ENCODE measurements around the gene CDC42EP4. TPM values are rescaled to one million over a fixed set of nuclear protein-coding genes. Genes with fewer than 3 reads are reported as not detected.

The CDC42EP4 gene
- total and polyA plus RNA-seq, 9 of the 15 experiments (the other 6 are each of a cell fraction or from before 2014, with no cell fraction given) = 0.65 to 20.8 (median 12.3) TPM

DNA sequence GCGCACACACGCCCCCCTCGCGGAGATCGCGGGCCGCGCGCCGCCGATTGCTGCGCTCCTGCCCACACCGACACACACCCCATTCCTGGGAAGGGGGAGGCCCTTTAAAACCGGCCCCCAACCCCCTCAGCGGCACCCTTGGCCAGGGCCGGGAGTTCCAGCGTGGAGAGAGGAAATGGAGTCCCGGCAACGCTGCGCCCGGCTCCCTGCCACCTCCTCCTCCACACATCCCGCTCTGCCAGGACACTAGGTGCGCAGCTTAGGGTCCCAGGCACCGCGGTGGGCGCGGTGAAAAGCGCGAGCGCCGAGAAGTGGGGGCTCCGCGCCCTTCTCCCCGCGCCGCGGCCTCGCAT is 397 bp downstream of the CDC42EP4 start (continued):
- TF ChIP-seq, protein P1, sequence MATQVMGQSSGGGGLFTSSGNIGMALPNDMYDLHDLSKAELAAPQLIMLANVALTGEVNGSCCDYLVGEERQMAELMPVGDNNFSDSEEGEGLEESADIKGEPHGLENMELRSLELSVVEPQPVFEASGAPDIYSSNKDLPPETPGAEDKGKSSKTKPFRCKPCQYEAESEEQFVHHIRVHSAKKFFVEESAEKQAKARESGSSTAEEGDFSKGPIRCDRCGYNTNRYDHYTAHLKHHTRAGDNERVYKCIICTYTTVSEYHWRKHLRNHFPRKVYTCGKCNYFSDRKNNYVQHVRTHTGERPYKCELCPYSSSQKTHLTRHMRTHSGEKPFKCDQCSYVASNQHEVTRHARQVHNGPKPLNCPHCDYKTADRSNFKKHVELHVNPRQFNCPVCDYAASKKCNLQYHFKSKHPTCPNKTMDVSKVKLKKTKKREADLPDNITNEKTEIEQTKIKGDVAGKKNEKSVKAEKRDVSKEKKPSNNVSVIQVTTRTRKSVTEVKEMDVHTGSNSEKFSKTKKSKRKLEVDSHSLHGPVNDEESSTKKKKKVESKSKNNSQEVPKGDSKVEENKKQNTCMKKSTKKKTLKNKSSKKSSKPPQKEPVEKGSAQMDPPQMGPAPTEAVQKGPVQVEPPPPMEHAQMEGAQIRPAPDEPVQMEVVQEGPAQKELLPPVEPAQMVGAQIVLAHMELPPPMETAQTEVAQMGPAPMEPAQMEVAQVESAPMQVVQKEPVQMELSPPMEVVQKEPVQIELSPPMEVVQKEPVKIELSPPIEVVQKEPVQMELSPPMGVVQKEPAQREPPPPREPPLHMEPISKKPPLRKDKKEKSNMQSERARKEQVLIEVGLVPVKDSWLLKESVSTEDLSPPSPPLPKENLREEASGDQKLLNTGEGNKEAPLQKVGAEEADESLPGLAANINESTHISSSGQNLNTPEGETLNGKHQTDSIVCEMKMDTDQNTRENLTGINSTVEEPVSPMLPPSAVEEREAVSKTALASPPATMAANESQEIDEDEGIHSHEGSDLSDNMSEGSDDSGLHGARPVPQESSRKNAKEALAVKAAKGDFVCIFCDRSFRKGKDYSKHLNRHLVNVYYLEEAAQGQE (IDR thresholded peaks at IDR 0.05; ENCODE audit: borderline replicate concordance) = no peak
- TF ChIP-seq, protein P1 (CRISPR knock-in tag; IDR thresholded peaks at IDR 0.05; ENCODE audit: low read depth) = 0 out of 2 replicates have a peak, but pooled peaks have one; percentile 46
- TF ChIP-seq SRF (CRISPR knock-in tag; IDR thresholded peaks at IDR 0.05) (no peak), ZNF311 (CRISPR knock-in tag; IDR thresholded peaks at IDR 0.05) (no peak), HDAC6 (IDR thresholded peaks at IDR 0.05; ENCODE audit: low read depth, low read length) (no peak), BRF1 (IDR thresholded peaks at IDR 0.05; ENCODE audit: borderline replicate concordance, extremely low read depth, insufficient read length) (no peak), BDP1 (IDR thresholded peaks at IDR 0.05; ENCODE audit: insufficient read depth, insufficient read length) (no peak), ESRRA (IDR thresholded peaks at IDR 0.05; ENCODE audit: borderline replicate concordance, low read depth) (no peak), PCBP1 (IDR thresholded peaks at IDR 0.05; ENCODE audit: low read depth, low read length, poor library complexity, severe bottlenecking) (no peak), HDAC3 (IDR thresholded peaks at IDR 0.05; ENCODE audit: borderline replicate concordance, partially characterized antibody) (no peak), EWSR1 (IDR thresholded peaks at IDR 0.05; ENCODE audit: borderline replicate concordance, low read depth, partially characterized antibody) (no peak), MTF1 (CRISPR knock-in tag; IDR thresholded peaks at IDR 0.05; ENCODE audit: borderline replicate concordance) (no peak)
- TF ChIP-seq, protein P2, sequence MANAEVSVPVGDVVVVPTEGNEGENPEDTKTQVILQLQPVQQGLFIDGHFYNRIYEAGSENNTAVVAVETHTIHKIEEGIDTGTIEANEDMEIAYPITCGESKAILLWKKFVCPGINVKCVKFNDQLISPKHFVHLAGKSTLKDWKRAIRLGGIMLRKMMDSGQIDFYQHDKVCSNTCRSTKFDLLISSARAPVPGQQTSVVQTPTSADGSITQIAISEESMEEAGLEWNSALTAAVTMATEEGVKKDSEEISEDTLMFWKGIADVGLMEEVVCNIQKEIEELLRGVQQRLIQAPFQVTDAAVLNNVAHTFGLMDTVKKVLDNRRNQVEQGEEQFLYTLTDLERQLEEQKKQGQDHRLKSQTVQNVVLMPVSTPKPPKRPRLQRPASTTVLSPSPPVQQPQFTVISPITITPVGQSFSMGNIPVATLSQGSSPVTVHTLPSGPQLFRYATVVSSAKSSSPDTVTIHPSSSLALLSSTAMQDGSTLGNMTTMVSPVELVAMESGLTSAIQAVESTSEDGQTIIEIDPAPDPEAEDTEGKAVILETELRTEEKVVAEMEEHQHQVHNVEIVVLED (CRISPR knock-in tag; IDR thresholded peaks at IDR 0.05) = no peak
- TF ChIP-seq, protein P3, sequence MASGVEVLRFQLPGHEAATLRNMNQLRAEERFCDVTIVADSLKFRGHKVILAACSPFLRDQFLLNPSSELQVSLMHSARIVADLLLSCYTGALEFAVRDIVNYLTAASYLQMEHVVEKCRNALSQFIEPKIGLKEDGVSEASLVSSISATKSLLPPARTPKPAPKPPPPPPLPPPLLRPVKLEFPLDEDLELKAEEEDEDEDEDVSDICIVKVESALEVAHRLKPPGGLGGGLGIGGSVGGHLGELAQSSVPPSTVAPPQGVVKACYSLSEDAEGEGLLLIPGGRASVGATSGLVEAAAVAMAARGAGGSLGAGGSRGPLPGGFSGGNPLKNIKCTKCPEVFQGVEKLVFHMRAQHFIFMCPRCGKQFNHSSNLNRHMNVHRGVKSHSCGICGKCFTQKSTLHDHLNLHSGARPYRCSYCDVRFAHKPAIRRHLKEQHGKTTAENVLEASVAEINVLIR (CRISPR knock-in tag; IDR thresholded peaks at IDR 0.05) = no peak
- TF ChIP-seq, protein P4, sequence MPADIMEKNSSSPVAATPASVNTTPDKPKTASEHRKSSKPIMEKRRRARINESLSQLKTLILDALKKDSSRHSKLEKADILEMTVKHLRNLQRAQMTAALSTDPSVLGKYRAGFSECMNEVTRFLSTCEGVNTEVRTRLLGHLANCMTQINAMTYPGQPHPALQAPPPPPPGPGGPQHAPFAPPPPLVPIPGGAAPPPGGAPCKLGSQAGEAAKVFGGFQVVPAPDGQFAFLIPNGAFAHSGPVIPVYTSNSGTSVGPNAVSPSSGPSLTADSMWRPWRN (IDR thresholded peaks at IDR 0.05; ENCODE audit: low read depth) = no peak
